OCI-M2 (cell line): ENCODE measurements around the gene DENND1C.
"Not testable (repeated sequence)": the region's sequence is repeated elsewhere in the genome, so short reads cannot be mapped to it uniquely, and the experiment has no call there.

Experiments
- DNase-seq: peaks from one replicate; lab custom pipeline; 2025; ENCODE audit not compliant: unreplicated experiment; lab: John Stamatoyannopoulos, UW

DENND1C gene

GRCh38 chr19:6457958-6458694 lies 23.5 kb downstream of the DENND1C start:
- no peak for DNase-seq

- no peak for DNase-seq
Observed at GRCh38 chr19:6455924-6456323, 25.7 kb downstream of the DENND1C start.

- DNase-seq, result no peak
Observed at GRCh38 chr19:6453951-6454565, 27.5 kb downstream of the DENND1C start.

GRCh38 chr19:6452899-6453298 lies 28.7 kb downstream of the DENND1C start:
- no peak for DNase-seq

GRCh38 chr19:6452223-6452614 lies 29.4 kb downstream of the DENND1C start:
- DNase-seq, result no peak

- no peak for DNase-seq
Observed at GRCh38 chr19:6451583-6452222, 29.9 kb downstream of the DENND1C start.

- DNase-seq, result no peak
Observed at GRCh38 chr19:6450166-6450565, 31.4 kb downstream of the DENND1C start.

GRCh38 chr19:6448045-6448444 lies 33.5 kb downstream of the DENND1C start:
- DNase-seq, result no peak

GRCh38 chr19:6446452-6446851 lies 35.1 kb downstream of the DENND1C start:
- DNase-seq, result no peak

GRCh38 chr19:6443986-6444385 lies 37.6 kb downstream of the DENND1C start:
- DNase-seq, result no peak

GRCh38 chr19:6442087-6442688 lies 39.4 kb downstream of the DENND1C start:
- DNase-seq, result no peak

- DNase-seq, result no peak
Observed at GRCh38 chr19:6440905-6441304, 40.7 kb downstream of the DENND1C start.

- no peak for DNase-seq
Observed at GRCh38 chr19:6439743-6440142, 41.8 kb downstream of the DENND1C start.

GRCh38 chr19:6433663-6434062 lies 47.9 kb downstream of the DENND1C start, which contains the start of gene SLC25A41:
Gene SLC25A41, minus strand, starts transcription at chr19:6433763. Its CDS starts 70 bp downstream, at chr19:6433693.
- no peak for DNase-seq

- no peak for DNase-seq
Observed at GRCh38 chr19:6433165-6433564, 48.4 kb downstream of the DENND1C start.

- DNase-seq, result no peak
Observed at GRCh38 chr19:6431891-6432290, 49.7 kb downstream of the DENND1C start.

GRCh38 chr19:6429419-6430221 lies 52.0 kb downstream of the DENND1C start:
- DNase-seq, result no peak

GRCh38 chr19:6428692-6429418 lies 52.7 kb downstream of the DENND1C start:
- not testable (repeated sequence) for DNase-seq

GRCh38 chr19:6427131-6427530 lies 54.5 kb downstream of the DENND1C start:
- DNase-seq, result no peak
